GM10248 (cell line): ENCODE data around the gene FAR2.
"Not testable (repeated sequence)": the region's sequence is repeated elsewhere in the genome, so short reads cannot be mapped to it uniquely, and the experiment has no call there.

Experiments
- CTCF ChIA-PET: fragments of 300-600 bp; sonication (Branson Sonifier 250); formaldehyde crosslinking; extraction: SDS; loops from one replicate; lab custom pipeline; 2021; ENCODE audit warnings: antibody characterized with exemption; lab: Yijun Ruan, JAX
- POLR2A ChIA-PET: fragments of 350-650 bp; sonication (Branson Sonifier 250); formaldehyde crosslinking; extraction: SDS; loops from one replicate; lab custom pipeline; 2020; ENCODE audit warnings: antibody characterized with exemption; lab: Yijun Ruan, JAX
- DNase-seq: peaks from one replicate; pipeline ENCODE4 v3.0.0; 2012; ENCODE audit errors: extremely low spot score
- CTCF ChIP-seq: IDR thresholded peaks from 2 replicates; pipeline ENCODE4 v1.5.1; 2012; ENCODE audit warnings: mild to moderate bottlenecking, low read depth; ENCODE audit errors: extremely low read depth, missing control alignments, control extremely low read depth

FAR2 gene

DNA sequence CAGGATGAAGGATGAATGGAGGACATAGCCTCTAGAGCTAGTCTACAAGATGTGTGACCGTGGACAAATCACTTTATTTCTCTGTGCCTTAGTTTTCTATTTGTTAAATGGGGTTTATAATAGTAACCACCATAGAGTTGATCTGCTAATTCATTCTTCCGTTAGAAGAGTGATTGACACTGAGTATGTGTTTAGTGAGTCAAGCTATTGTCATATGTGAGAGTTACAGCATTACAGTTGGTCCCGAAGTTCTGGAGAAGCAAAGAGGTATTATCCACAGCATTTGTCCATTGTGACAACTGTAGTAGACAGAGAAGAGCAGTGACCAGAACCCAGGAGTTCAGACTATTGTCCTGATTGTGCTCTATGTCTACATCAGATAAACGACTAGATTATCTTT lies 14.1 kb downstream of the FAR2 start:
- CTCF ChIA-PET: interaction anchor here (1.6 kb wide), 1 partner anchor 19 kb away, joined by 3 read pairs; no protein-coding TSS in a partner anchor

GRCh38 chr12:29164477-29165393 lies 15.7 kb downstream of the FAR2 start:
- ChIA-PET POLR2A (no interaction called here), CTCF (interaction anchor here (0.8 to 1.6 kb wide), 3 partner anchors 21 to 92 kb away, joined by 3 read pairs; no protein-coding TSS in a partner anchor)
- DNase-seq: peak; percentile 75
- no peak for TF ChIP-seq CTCF

More for the DNA sequence above, 14.1 kb downstream of the FAR2 start:
- no peak for DNase-seq
- POLR2A ChIA-PET: no interaction called here
- TF ChIP-seq CTCF: no peak

- no peak for DNase-seq
- TF ChIP-seq CTCF: no peak
- ChIA-PET POLR2A (no interaction called here), CTCF (interaction anchor here (1.3 to 2.4 kb wide), 2 partner anchors 9 to 12 kb away, joined by 3 to 6 read pairs; no protein-coding TSS in a partner anchor)
These were observed 18.4 kb downstream of the FAR2 start for GRCh38 chr12:29167445-29167844.

GRCh38 chr12:29167988-29168387 lies 18.9 kb downstream of the FAR2 start:
- no peak for TF ChIP-seq CTCF
- POLR2A ChIA-PET: no interaction called here
- CTCF ChIA-PET: interaction anchor here (2.4 kb wide), 1 partner anchor 9 kb away, joined by 6 read pairs; no protein-coding TSS in a partner anchor
- DNase-seq: no peak

- CTCF ChIA-PET, DNase-seq, POLR2A ChIA-PET: not testable (repeated sequence)
These were observed 20.9 kb downstream of the FAR2 start for GRCh38 chr12:29169978-29170377.

GRCh38 chr12:29170478-29171084 lies 21.5 kb downstream of the FAR2 start:
- DNase-seq, POLR2A ChIA-PET, CTCF ChIA-PET: not testable (repeated sequence)

- no peak for TF ChIP-seq CTCF
- DNase-seq: no peak
- ChIA-PET POLR2A (no interaction called here), CTCF (no interaction called here)
These were observed 22.6 kb downstream of the FAR2 start for GRCh38 chr12:29171421-29172258.
